Amniotic epithelial cell (primary cell): ENCODE data around the gene MYO15A.
A peak's percentile ranks its signal among the peaks of the same experiment; 100 is the strongest.

Experiments used
- DNase-seq: peaks from one replicate; pipeline ENCODE4 v3.0.0-alpha.2; 2010; ENCODE audit warnings: low read depth

The MYO15A gene

DNA sequence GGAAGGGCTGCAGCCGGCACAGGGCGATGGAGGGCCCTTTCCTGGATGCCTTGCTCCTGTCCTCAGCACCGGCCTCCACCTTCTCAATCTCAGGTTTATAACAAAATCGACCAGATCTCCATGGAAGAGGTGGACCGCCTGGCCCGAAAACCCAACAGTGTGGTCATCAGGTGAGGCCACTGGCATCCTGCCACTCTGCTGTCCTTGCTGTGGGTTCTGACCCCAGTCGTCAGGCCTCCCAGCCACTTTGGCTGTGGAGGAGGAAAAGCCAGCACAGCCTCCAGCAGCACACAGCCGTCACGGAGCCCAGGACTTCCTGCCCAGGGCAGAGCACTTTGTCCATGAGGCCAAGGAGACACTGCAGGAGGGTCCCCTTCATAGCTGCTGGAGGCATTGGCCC is 6.7 kb upstream of the MYO15A start:
- no peak for DNase-seq

DNA sequence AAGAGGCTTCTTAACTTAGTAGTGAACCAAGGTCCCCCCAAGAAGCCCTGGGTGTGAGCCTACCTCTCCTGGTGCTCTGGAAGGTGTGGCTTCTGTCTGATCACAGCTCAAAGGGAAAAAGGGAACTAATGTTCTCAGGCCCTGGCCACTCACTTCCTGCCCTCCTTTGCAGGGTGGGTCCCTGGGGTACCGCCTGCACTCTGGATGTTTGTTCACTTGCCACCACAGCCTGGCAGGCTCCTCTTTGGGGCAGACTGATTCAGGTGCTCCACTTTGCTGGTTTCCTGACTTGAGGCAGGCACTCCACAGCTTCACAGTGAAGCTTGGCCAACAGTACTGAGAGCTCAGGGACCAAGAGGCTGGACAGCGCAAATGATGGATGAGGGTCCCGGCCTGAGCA is 5.9 kb upstream of the MYO15A start:
- no peak for DNase-seq

DNA sequence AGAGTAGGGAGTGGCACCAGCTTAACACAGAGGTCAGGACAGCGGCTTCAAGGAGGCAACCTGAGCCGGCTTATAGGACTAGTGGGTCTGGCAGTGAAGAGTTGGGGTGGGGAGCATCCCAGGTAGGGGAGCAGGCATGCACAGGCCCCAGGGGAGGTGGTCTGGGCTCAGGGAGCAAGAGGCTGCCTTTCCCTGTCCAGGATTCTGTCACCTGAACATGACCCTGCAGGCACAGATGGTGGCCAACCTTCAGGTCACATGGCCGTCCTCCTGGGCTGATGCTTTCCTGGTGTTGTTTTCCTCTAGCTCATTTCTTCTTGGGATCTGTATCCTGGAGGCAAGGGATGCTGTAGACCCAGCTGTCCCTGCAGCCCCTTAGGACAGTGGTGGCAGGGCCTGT is 3.5 kb upstream of the MYO15A start:
- DNase-seq: no peak

DNA sequence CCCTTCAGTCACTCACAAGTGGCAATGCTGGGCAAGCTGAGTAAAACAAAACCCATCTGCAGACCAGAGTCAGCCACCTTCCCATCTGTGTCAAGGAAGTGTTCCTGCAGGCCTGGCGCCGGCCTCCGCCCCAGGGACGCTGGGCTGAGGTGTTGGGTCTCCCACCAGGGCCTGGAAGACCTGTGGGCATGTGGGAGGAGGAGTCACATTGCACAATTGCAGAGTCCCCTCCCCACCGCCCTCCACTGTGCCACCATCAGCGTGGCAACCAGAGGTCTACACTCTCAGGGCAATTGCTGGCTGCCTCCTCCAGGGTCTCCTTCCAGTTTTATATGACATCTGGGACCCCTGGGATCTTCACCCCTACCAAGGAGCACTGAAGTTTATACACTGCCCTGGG is 3.0 kb upstream of the MYO15A start:
- DNase-seq: no peak

DNA sequence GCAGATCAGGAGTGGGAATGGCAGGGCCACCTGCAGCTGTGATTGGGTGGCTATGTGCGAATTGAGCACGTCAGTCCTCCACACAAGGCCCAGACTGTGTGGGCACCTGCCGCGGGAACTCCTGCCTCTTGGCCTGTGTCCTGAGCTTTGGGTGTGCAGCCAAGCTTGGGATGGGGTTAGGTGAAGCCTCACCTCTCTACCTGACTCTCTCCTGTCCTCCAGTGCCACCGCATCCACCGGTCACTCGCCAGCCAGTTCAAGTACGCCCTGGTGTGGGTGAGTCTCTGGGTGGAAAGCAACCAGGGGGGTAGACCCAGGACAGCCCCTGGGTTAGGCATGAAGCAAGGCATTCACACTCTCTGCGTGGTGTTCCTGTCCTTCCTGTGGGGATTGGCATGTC is 2.3 kb upstream of the MYO15A start:
- no peak for DNase-seq

DNA sequence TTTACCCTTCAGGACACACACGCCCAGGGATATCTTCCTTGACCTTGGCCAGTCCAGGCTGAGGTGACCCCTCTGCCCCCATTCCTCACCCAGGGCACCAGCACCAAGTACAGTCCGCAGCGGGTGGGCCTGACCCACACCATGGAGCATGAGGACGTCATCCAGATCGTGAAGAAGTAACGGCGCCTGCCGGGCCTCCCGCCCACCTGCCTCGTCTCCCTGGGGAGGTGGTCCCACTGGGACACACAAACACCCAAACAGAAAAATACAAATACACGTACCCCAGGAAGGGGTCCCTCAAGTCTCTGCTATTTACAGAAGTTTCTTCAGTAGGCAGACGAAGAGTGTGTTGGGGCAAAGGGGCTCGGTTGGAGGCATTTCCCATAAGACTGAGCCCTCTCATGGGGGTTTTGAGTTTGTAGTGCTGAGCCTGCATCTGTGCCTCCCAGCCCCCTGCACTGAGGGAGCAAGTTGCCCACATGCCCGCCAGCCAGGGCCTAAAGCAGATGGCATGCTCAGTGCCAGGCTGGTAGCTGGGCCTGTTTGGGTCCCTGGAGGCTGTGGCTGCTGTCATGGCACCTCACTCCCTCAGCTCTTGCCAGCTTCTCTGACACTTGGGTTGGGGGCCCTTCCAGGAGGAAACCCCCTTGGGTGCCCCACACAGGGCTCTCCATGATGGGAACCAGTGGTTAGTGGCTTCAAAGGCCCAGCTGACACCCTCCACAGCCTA is 1.3 kb upstream of the MYO15A start:
- no peak for DNase-seq

DNA sequence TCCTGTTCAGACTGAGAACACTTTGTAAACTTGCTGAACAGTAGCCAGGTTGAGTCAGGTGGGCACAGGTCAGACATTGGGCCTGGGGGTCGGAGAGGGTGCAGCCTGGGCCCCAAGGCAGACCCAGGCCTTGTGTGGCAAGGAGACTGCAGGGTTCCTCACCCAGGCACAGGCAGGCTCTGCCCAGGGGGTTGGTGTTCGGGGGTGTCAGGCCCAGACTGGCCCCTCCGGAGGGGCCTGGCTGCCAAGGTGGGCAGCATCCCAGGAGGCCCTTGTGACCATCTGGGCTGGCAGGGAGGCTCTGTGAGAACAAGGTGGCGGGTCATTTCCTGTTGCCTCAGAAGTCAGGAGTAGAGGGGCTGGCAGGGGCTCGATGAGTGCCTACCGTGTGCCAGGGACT is 585 bp upstream of the MYO15A start:
- no peak for DNase-seq

DNA sequence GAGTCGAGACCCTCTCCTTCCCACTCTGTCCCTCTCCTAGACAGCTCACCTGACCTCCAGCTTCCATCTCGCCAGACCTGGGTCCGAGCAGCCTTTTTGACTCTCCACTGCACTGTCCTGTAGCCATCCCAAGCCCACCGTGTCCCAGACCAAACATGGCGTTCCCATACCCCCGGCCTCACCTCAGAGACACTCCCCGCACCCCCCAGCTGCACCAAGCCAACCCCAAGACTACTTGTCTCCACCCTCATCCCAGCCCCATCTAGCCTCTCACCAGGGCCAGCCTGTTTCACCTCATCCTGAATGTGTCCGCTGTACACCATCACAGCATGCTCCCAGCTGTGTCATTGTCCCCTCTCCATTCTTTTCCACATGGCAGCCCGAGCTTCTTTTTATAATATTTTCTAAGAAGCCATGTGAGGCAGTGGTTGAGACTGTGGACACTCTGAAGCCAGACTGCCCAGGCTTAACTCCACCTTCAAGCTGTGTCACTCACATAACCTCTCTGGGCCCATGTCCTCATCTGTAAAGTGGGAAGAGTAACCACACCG is 1.5 kb downstream of the MYO15A start:
- DNase-seq: no peak

DNA sequence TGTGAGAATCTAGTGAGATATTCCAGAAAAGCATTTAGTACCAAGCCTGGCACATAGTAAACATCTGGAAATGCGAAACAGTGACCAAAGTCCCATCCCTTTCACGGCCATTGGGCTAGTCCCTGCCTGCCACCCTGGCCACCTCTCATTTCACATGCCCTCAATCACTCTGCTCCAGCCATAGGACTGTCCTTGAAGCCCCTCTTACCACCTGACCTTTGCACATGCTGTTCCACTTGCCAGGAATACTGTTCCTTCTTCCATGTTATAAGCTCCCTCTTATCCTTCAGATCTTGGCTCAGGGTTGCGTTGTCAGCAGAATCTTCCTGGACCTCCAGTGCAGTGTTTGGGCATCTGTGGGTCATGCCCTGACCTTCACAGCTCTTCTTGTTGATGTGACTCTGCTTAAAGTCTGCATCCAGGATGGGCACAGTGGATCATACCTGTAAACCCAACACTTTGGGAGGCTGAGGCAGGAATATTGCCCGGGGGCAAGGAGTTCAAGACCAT is 2.1 kb downstream of the MYO15A start:
- DNase-seq: no peak

DNA sequence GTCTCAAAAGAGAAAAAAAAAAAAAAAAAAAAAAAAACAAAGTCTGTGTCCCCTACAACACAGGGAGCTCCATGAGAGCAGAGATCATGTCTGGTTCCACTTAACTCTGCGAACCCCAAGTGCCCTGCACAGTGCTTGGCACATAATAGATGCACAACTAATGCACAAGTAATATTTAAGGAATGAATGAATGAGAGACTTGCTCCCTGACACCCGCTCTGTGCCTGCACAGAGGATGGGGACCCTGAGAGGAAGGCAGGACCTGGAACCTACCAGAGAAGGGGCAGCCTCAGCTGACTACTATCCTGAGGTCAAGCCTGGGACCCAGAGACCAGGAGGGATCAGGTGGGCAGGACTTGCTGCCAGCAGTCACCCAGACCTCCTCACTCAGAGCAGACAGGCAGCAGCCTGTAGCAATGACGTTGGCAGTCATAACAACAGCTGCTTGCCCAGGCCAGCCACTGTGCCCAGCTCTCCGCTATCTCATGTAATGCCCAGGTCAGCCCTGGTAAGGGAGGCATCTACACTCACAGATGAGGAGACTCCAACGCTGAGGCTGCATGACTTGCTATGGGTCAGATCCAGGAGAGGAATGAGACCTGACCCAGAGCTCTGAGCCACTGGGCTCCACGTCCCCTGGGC is 2.9 kb downstream of the MYO15A start:
- no peak for DNase-seq

DNA sequence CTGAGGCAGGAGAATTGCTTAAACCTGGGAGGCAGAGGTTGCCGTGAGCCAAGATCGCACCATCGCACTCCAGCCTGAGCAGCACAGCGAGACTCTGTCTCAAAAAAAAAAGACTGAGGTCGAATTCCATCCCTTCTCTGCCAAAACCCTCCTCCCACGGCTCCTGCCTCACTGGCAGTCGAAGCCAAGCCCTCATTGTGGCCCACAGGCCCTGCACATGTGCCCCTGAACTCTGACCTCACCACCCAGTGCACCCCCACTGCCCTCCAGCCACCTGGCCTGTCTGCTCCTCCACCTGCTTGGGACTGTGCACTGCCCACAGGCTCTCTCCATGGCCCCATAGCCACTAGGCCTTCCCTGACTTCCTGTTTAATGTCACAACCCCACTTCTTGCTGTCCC is 7.0 kb downstream of the MYO15A start:
- no peak for DNase-seq

DNA sequence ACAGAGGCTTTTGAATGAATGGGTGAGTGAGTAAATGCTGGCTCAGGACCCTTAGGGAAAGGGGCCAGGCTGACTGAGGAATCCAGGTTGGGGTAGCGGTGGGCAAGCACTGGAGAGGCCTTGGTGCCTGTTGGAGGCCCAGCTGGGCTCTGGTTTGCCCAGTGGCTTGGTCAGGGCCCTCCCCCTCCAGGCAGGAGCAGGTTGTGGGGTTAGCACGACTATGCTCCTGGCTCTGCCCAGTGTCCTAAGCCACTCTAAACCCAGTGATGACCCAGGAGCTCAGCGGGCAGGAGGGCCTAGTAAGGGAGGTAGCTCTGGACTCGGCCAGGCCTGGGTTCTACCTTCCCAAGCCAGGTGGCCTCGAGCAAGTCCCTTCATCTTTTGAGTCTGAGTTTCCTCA is 7.5 kb downstream of the MYO15A start:
- DNase-seq: no peak

DNA sequence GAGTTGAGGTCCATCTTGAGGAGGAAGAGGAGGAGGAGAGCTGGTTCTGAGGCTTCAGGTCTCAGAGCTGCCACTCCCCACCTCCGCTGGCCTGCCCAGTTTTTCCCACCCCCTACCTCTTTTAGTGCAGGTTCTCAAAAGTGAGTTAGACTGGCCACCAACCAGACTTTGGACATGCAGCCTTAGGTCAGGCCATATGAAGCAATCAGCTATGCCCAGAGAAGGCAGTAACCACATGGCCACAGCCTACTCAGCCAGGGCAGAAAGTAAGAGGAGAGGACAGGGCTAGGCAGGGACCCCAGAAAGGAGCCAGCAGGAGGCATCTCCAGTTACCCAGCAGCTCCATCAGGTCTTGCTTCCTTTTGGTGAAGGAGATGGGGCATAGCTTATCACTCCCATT is 9.0 kb downstream of the MYO15A start:
- peak; percentile 47 for DNase-seq

DNA sequence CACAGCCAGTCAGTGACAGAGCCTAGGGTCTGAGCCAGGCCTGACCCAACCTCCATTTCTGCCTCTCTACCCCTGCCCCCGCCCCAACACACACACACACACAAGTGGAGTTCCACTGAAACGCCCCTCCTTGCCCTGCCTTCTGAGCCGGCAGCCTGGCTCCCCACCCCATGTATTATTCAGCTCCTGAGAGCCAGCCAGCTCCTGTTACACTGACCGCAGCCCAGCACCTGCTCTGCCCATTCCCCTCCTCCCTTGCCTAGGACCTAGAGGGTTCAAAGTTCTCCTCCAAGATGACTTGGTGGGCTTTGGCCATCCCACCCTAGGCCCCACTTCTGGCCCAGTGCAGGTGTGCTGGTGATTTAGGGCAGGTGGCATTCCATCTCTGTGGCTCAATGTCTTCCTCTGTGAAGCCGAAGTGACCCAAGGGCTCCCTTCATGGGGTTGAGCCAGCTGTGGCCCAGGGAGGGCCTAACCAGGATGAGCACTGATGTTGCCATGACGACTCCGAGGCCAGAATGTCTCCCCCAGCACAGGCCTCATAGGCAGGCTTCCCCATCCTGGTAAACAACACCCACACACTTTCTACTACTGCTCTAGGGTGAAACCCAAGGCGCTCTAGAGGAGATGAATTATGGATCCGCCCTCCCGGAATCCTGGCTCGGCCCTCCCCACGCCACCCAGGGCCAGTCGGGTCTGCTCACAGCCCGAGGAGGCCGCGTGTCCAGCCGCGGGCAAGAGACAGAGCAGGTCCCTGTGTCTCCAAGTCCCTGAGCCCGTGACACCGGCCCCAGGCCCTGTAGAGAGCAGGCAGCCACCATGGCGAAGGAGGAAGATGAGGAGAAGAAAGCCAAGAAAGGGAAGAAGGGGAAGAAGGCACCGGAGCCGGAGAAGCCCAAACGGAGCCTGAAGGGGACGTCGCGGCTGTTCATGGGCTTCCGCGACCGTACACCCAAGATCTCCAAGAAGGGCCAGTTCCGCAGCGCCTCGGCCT is 9.7 kb downstream of the MYO15A start:
- DNase-seq: peak; percentile 68

DNA sequence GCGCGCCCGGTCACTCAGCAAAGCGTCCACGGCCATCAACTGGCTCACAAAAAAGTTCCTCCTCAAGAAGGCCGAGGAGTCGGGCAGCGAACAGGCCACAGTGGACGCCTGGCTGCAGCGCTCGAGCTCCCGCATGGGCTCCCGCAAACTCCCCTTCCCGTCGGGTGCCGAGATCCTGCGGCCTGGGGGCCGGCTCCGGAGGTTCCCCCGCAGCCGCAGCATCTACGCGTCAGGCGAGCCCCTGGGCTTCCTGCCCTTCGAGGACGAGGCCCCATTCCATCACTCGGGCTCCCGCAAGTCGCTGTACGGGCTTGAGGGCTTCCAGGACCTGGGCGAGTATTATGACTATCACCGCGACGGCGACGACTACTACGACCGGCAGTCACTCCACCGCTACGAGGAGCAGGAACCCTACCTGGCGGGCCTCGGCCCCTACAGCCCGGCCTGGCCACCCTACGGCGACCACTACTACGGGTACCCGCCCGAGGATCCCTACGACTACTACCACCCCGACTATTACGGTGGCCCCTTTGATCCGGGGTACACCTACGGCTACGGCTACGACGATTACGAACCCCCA is 10.7 kb downstream of the MYO15A start:
- DNase-seq: no peak

DNA sequence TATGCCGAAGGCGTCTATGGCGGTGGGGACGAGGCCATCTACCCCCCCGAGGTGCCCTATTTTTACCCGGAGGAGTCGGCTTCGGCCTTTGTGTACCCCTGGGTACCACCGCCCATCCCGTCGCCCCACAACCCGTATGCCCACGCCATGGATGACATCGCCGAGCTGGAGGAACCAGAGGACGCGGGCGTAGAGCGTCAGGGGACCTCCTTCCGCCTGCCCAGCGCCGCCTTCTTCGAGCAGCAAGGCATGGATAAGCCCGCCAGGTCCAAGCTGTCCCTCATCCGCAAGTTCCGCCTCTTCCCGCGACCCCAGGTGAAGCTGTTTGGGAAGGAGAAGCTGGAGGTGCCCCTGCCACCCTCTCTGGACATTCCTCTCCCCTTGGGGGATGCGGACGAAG is 11.4 kb downstream of the MYO15A start:
- DNase-seq: no peak

DNA sequence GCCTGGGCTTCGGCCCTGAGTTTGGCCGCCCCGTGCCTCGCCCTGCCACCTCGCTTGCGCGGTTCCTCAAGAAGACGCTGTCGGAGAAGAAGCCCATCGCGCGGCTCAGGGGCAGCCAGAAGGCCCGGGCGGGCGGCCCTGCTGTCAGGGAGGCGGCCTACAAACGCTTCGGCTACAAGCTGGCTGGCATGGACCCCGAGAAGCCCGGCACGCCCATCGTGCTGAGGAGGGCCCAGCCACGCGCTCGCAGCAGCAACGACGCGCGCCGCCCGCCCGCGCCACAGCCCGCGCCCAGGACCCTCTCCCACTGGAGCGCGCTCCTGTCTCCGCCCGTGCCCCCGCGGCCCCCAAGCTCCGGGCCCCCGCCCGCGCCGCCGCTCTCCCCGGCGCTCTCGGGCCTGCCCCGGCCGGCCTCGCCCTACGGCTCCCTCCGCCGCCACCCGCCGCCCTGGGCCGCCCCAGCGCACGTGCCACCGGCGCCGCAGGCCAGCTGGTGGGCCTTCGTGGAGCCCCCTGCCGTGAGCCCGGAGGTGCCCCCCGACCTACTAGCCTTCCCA is 12.0 kb downstream of the MYO15A start:
- no peak for DNase-seq

DNA sequence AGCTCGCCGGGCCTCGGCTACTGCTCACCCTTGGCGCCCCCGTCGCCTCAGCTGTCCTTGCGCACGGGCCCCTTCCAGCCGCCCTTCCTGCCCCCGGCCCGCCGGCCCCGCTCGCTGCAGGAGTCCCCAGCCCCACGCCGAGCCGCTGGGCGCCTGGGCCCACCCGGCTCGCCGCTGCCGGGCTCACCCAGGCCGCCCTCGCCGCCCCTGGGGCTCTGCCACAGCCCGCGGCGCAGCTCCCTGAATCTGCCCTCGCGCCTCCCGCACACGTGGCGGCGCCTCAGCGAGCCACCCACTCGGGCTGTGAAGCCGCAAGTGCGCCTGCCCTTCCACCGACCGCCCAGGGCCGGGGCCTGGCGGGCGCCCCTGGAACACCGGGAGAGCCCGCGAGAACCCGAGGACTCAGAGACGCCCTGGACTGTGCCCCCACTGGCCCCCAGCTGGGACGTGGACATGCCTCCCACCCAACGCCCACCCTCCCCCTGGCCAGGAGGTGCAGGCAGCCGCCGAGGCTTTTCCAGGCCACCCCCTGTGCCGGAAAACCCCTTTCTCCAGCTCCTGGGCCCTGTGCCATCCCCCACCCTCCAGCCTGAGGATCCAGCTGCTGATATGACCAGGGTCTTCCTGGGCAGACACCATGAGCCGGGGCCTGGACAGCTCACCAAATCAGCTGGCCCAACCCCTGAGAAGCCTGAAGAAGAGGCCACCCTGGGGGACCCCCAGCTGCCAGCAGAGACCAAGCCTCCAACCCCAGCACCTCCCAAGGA is 12.8 kb downstream of the MYO15A start:
- no peak for DNase-seq

DNA sequence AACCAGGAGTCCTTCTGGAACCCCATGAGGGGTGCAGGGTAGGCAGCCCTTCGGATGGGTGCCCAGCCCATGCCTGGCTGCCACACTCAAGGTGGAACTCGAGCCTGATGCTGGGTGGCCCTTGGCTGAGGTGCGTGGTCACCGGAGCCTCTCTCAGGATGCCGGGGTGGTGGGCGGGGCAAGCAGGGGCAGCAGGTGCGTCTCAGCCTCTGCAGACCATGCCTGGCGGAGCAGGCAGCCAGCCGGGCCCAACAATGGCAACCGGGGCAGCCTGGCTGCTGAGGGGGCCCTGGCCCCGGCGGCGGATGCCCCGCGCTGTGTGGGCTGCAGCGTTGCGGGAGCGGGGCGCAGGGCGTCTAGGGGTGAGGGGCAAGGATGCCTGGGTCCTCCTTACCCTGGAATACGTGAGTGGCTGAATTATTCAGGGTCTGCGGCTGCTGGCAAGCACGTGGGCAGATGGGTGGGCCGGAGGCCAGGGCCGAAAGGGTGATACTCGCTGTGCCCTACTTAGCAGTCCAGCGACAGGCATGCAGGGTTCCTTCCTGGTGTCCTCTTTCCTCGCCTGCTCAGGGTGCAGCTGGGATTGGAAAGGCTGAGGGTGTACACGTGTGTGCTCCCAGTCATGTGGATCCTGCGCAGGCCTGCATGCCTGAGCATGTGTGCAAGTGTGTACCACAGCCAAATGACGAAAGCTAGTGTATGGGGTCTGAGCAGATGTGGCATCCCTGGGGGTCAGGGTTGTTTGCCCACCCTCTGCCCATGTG is 14.6 kb downstream of the MYO15A start:
- no peak for DNase-seq
